ENCODE results near the gene TAOK1.

Gene TAOK1

DNA sequence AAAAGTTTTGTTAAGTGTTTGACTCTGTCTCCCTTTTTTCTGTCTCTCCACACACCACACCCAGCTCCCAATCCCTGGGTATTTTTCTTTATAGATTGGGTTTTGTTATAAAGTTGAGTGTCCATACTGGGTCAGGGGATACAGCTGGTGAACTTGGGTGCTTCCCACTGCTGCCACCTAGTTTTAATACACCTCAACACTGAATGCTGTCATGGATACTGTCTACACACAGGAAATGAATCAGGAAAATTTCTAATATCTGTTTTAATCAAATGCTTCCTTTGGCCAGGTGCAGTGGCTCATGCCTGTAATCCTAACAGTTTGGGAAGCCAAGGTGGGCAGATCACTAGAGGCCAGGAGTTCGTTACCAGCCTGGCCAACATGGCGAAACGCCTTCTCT, 5.3 kb upstream of the TAOK1 start:
- TF ChIP-seq, protein P1, sequence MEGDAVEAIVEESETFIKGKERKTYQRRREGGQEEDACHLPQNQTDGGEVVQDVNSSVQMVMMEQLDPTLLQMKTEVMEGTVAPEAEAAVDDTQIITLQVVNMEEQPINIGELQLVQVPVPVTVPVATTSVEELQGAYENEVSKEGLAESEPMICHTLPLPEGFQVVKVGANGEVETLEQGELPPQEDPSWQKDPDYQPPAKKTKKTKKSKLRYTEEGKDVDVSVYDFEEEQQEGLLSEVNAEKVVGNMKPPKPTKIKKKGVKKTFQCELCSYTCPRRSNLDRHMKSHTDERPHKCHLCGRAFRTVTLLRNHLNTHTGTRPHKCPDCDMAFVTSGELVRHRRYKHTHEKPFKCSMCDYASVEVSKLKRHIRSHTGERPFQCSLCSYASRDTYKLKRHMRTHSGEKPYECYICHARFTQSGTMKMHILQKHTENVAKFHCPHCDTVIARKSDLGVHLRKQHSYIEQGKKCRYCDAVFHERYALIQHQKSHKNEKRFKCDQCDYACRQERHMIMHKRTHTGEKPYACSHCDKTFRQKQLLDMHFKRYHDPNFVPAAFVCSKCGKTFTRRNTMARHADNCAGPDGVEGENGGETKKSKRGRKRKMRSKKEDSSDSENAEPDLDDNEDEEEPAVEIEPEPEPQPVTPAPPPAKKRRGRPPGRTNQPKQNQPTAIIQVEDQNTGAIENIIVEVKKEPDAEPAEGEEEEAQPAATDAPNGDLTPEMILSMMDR (IDR thresholded peaks at IDR 0.05; ENCODE audit: insufficient read depth, low read length, missing control alignments), result no peak
- H3K4me3 ChIP-seq (ENCODE audit: low read depth, low read length), result no peak overlapping the region
- ChIA-PET CTCF (interaction anchor here (0.7 to 10.4 kb wide), 3 partner anchors 9 to 547 kb away, joined by 3 to 89 read pairs (median 4); no protein-coding TSS in a partner anchor), POLR2A (no interaction called here)
- no peak for DNase-seq (ENCODE audit: low read depth, low spot score)

DNA sequence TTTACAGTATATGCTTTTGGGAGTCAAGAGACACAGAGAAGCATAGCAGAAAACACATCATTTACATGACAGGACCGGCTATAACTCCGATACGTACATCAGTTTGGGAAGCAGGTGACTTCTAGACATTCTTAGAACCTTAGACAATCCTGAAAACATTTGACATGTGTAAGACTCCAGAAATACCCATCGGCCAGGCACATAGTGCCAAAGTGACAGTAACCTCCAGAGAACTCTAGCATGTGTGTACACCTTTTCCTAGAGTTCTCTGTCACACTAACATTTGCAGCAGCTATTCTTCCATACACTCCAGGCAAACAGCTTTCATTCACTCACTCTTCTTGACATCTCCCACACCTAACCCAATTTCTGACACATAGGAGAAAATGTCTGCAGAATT, 3.4 kb upstream of the TAOK1 start:
- no peak for DNase-seq (ENCODE audit: low read depth, low spot score)
- TF ChIP-seq, protein P1 (IDR thresholded peaks at IDR 0.05; ENCODE audit: insufficient read depth, low read length, missing control alignments), result no peak
- CTCF ChIA-PET, result interaction anchor here (10.4 kb wide), 1 partner anchor 17 kb away, joined by 89 read pairs; no protein-coding TSS in a partner anchor
- POLR2A ChIA-PET, result no interaction called here
- no peak overlapping the region for H3K4me3 ChIP-seq (ENCODE audit: low read depth, low read length)

DNA sequence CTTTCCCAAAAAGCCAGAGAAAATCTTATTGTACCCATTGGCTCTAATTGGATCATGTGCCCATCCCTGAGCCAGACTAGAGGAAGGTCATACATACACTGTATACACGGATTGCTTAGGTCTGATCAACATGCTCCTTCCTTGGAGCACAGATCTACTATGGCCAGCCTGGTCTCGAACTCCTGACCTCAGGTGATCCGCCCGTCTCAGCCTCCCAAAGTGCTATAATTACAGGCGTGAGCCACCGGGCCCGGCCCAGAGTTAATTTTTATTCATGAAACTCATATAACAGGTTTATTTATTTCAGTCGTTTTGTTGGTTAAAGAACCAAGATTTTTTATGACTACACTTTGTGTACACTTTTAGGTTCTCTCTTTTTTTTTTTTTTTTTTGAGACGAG, 1.2 kb upstream of the TAOK1 start:
- ChIA-PET CTCF (no interaction called here), POLR2A (no interaction called here)
- TF ChIP-seq, protein P1 (IDR thresholded peaks at IDR 0.05; ENCODE audit: insufficient read depth, low read length, missing control alignments), result no peak
- DNase-seq (ENCODE audit: low read depth, low spot score), result no peak
- no peak overlapping the region for H3K4me3 ChIP-seq (ENCODE audit: low read depth, low read length)

DNA sequence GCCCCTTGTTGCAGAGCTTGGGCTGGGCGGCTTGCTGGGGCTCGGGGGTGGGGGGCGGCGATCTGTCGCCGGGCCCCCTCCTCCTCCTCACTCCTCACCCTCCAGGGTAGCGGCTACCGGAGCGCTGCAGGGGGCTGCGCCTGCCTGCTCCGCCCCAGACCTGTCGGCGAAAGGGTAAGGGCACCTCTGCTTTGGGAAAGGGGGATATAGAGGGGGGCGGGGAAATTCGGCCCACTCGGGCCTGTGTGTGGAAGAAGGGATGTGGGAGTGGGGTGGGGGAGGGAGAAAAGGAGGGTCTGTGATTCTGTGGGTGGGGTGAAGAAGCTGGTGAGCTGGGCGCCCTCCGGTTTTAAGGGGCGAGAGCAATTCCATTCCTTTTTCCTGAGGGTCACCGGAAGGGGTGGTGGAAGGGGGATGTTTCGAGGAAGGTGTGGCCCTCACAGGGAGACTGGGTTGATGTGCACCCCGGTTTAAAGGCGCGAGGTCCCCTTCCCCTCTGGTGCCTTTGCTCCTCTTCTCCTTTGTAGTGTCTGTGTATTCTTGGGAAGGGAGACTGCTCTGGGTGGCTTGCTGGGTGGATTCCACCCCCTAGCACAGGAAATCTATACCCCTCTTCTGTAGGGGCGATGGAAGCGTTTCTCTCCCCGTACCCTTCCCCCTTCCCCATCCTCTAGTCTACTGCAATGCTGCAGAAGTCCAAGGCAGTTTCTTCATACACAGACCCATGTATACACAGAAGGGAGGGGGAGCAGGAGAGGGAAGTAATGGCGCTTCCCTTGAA, 878 bp downstream of the TAOK1 start:
- ChIA-PET CTCF (no interaction called here), POLR2A (interaction anchor here (1.2 to 1.3 kb wide), 2 partner anchors 14 to 97 kb away, joined by 5 to 6 read pairs; partner anchors contain the start of gene NUFIP2)
- H3K4me3 ChIP-seq (ENCODE audit: low read depth, low read length), result peak overlapping the region; percentile 88
- TF ChIP-seq, protein P1 (IDR thresholded peaks at IDR 0.05; ENCODE audit: insufficient read depth, low read length, missing control alignments), result no peak
- DNase-seq (ENCODE audit: low read depth, low spot score), result no peak

DNA sequence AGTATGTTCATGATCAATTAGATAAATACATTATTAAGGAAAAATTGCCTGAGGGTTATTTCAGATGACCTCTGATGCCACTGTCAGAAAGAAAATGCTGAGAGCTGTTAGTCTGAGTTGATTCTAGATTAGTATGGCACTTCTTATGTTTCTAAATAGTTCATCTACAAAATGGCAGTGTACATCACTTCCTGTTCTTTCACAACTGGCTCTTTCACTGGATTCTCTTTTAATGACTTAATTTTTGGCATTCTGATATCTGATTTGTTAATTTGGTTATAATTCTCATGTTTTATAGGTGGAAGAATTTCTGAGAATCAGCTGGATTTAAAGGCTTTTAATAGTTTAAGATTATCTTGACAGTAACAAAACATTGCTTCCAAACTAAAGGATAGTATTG, 3.3 kb downstream of the TAOK1 start:
- H3K4me3 ChIP-seq (ENCODE audit: low read depth, low read length), result no peak overlapping the region
- DNase-seq (ENCODE audit: low read depth, low spot score), result no peak
- CTCF ChIA-PET, result interaction anchor here (0.9 to 2.1 kb wide), 2 partner anchors 15 to 23 kb away, joined by 3 to 13 read pairs; no protein-coding TSS in a partner anchor
- TF ChIP-seq, protein P1 (IDR thresholded peaks at IDR 0.05; ENCODE audit: insufficient read depth, low read length, missing control alignments), result no peak
- POLR2A ChIA-PET, result no interaction called here

DNA sequence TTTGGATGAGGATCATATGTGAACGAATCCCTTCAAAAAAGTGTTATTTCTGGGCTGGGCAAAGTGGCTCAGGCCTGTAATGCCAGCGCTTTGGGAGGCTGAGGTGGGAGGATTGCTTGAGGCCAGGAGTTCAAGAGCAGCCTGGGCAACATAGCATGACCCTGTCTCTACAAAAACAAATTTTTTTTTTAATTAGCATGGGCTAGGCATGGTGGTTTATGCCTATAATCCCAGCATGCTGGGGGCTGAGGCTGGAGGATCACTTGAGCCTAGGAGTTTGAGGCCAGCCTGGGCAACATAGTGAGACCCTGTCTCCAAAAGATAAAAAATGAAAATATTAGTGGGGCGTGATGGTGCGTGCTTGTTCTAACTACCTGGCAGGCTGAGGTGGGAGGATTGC, 4.6 kb downstream of the TAOK1 start:
- POLR2A ChIA-PET, result no interaction called here
- CTCF ChIA-PET, result no interaction called here

More for the DNA sequence above, 4.6 kb downstream of the TAOK1 start:
- H3K4me3 ChIP-seq (ENCODE audit: low read depth, low read length), result no peak overlapping the region
- TF ChIP-seq, protein P1 (IDR thresholded peaks at IDR 0.05; ENCODE audit: insufficient read depth, low read length, missing control alignments), result no peak
- no peak for DNase-seq (ENCODE audit: low read depth, low spot score)
